H1 (cell line): ENCODE data around the gene ENTPD5. TPM values are rescaled to one million over a fixed set of nuclear protein-coding genes. Genes with fewer than 3 reads are reported as not detected.

Source experiments
- CTCF ChIA-PET: fragments of 300-600 bp; sonication (Branson Sonifier 250); formaldehyde crosslinking; loops from one replicate; lab custom pipeline; 2021; ENCODE audit not compliant: partially characterized antibody; lab: Charles Lee
- POLR2A ChIA-PET: fragments of 300-600 bp; sonication (Branson Sonifier 250); formaldehyde crosslinking; loops from one replicate; lab custom pipeline; 2021; ENCODE audit warnings: inconsistent platforms; ENCODE audit not compliant: partially characterized antibody; lab: Charles Lee
- DNase-seq, 2 experiments: peaks; one replicate each; pipeline versions ENCODE4 v3.0.0 to v3.0.0-alpha.2; 2010 to 2022; ENCODE audit warnings: low spot score in 2 of 2, low read depth in 1 of 2, mixed read lengths in 1 of 2
- FAIRE-seq: peaks from 2 replicates; lab custom pipeline; 2011; peaks lifted over from hg19 to GRCh38; lab: Jason Lieb, UNC
- H2AFZ ChIP-seq: 2 replicates; pipeline ENCODE4 v1.8.1; 2012; ENCODE audit warnings: low read length, inconsistent platforms
- H2AK5ac ChIP-seq: 2 replicates; pipeline ENCODE4 v1.6.1; 2013; ENCODE audit warnings: low read depth, low read length
- H2BK120ac ChIP-seq: replicated peaks from 2 replicates; pipeline ENCODE3; 2013; ENCODE audit warnings: low read depth, low read length, inconsistent platforms
- H2BK12ac ChIP-seq: 2 replicates; pipeline ENCODE4 v1.6.1; 2013; ENCODE audit warnings: low read depth, low read length
- H2BK15ac ChIP-seq: 2 replicates; pipeline ENCODE4 v1.6.1; 2013; ENCODE audit warnings: low read length
- H2BK20ac ChIP-seq: 2 replicates; pipeline ENCODE4 v1.6.1; 2013; ENCODE audit warnings: low read length
- H2BK5ac ChIP-seq: 2 replicates; pipeline ENCODE4 v1.6.1; 2013; ENCODE audit warnings: low read depth, low read length
- H3K14ac ChIP-seq: 2 replicates; pipeline ENCODE4 v1.6.1; 2013; ENCODE audit warnings: inconsistent platforms; ENCODE audit not compliant: insufficient read length
- H3K18ac ChIP-seq: 2 replicates; pipeline ENCODE4 v1.6.1; 2013; ENCODE audit warnings: low read length; ENCODE audit errors: extremely low read depth
- H3K23ac ChIP-seq: 2 replicates; pipeline ENCODE4 v1.6.1; 2013; ENCODE audit warnings: inconsistent platforms; ENCODE audit not compliant: insufficient read length
- H3K23me2 ChIP-seq: 2 replicates; pipeline ENCODE4 v1.6.1; 2013; ENCODE audit warnings: low read depth, low read length
- H3K27ac ChIP-seq: 2 replicates; pipeline ENCODE4 v1.6.1; 2011; ENCODE audit warnings: low read depth, low read length, inconsistent platforms
- H3K27me3 ChIP-seq, 4 experiments: replicated peaks in 1 of 4; 1 replicate in 1 of 4; 2 replicates in 3 of 4; pipeline versions ENCODE4 v1.6.1 to v1.8.1; 2011 to 2013; ENCODE audit warnings: low read length in 3 of 4, mild to moderate bottlenecking in 3 of 4, inconsistent platforms in 2 of 4, mixed read lengths in 2 of 4, moderate library complexity in 1 of 4; ENCODE audit not compliant: control insufficient read depth in 3 of 4, insufficient read depth in 3 of 4; ENCODE audit errors: extremely low read depth in 1 of 4
- H3K36me3 ChIP-seq, 4 experiments: 2 replicates each; pipeline versions ENCODE4 v1.6.1 to v1.8.1; 2011 to 2013; ENCODE audit warnings: mild to moderate bottlenecking in 4 of 4, low read length in 3 of 4, moderate library complexity in 2 of 4, control low read depth in 1 of 4, inconsistent platforms in 1 of 4; ENCODE audit not compliant: insufficient read depth in 4 of 4, control insufficient read depth in 2 of 4
- H3K4ac ChIP-seq: replicated peaks from 2 replicates; pipeline ENCODE3; 2013; ENCODE audit warnings: low read length, low read depth, mixed read lengths, inconsistent platforms; ENCODE audit not compliant: insufficient read length
- H3K4me1 ChIP-seq, 4 experiments: replicated peaks in 1 of 4; 1 replicate in 1 of 4; 2 replicates in 3 of 4; pipeline versions ENCODE4 v1.6.1 to v1.8.1; 2011 to 2013; ENCODE audit warnings: low read length in 3 of 4, inconsistent platforms in 2 of 4, mixed read lengths in 1 of 4; ENCODE audit not compliant: insufficient read depth in 4 of 4, control insufficient read depth in 3 of 4
- H3K4me2 ChIP-seq, 2 experiments: 2 replicates each; pipeline versions ENCODE4 v1.6.1 to v1.8.1; 2011 to 2013; ENCODE audit warnings: low read depth in 2 of 2, low read length in 2 of 2, control low read depth in 1 of 2, inconsistent platforms in 1 of 2, mild to moderate bottlenecking in 1 of 2; ENCODE audit not compliant: insufficient read depth in 1 of 2
- H3K4me3 ChIP-seq, 4 experiments: fragments of 200-600, 300-600 bp in 1 of 4; sonication (generic), shearing (Covaris generic), sonication (Bioruptor Twin) in 1 of 4; 2 replicates each; pipeline versions ENCODE4 v1.5.1 to v1.8.1; 2011 to 2016; ENCODE audit warnings: low read length in 4 of 4, low read depth in 3 of 4, control low read depth in 2 of 4, inconsistent platforms in 2 of 4, mild to moderate bottlenecking in 2 of 4, mixed read lengths in 1 of 4, moderate library complexity in 1 of 4; ENCODE audit not compliant: insufficient read depth in 2 of 4; ENCODE audit errors: extremely low read depth in 1 of 4
- H3K56ac ChIP-seq: replicated peaks from 2 replicates; pipeline ENCODE3; 2013; ENCODE audit warnings: low read depth, mild to moderate bottlenecking, mixed read lengths, low read length, inconsistent platforms; ENCODE audit not compliant: insufficient read length
- H3K79me1 ChIP-seq: 2 replicates; pipeline ENCODE4 v1.6.1; 2013; ENCODE audit warnings: low read depth, low read length, control low read depth
- H3K79me2 ChIP-seq, 2 experiments: 2 replicates each; pipeline versions ENCODE4 v1.6.1 to v1.8.1; 2012 to 2013; ENCODE audit warnings: low read length in 2 of 2, mild to moderate bottlenecking in 2 of 2, inconsistent platforms in 1 of 2; ENCODE audit not compliant: insufficient read depth in 2 of 2, control insufficient read depth in 1 of 2
- H3K9ac ChIP-seq, 4 experiments: replicated peaks in 1 of 4; 1 replicate in 1 of 4; 2 replicates in 3 of 4; pipeline versions ENCODE4 v1.6.1 to v1.8.1; 2011 to 2013; ENCODE audit warnings: low read depth in 3 of 4, low read length in 3 of 4, control low read depth in 2 of 4, mild to moderate bottlenecking in 2 of 4, moderate library complexity in 2 of 4, inconsistent platforms in 1 of 4; ENCODE audit errors: extremely low read depth in 1 of 4
- H3K9me3 ChIP-seq, 2 experiments: 2 replicates each; pipeline versions ENCODE4 v1.6.1 to v1.8.1; 2012 to 2013; ENCODE audit warnings: mild to moderate bottlenecking in 2 of 2, moderate library complexity in 2 of 2, control low read depth in 1 of 2, inconsistent platforms in 1 of 2, low read depth in 1 of 2, low read length in 1 of 2, mixed read lengths in 1 of 2; ENCODE audit not compliant: insufficient read depth in 2 of 2
- H4K20me1 ChIP-seq, 2 experiments: replicated peaks in 1 of 2; 2 replicates each; pipeline versions ENCODE3 to v1.8.1; 2011 to 2013; ENCODE audit warnings: inconsistent platforms in 2 of 2, low read length in 2 of 2, mild to moderate bottlenecking in 1 of 2; ENCODE audit not compliant: insufficient read depth in 2 of 2, control insufficient read depth in 1 of 2
- H4K5ac ChIP-seq: 2 replicates; pipeline ENCODE4 v1.6.1; 2013; ENCODE audit warnings: low read length, low read depth, mixed read lengths, inconsistent platforms; ENCODE audit not compliant: insufficient read length
- H4K8ac ChIP-seq: 2 replicates; pipeline ENCODE4 v1.8.0; 2013; ENCODE audit warnings: mild to moderate bottlenecking, moderate library complexity, low read length, inconsistent platforms; ENCODE audit not compliant: insufficient read depth; ENCODE audit errors: extremely low read depth
- H4K91ac ChIP-seq: replicated peaks from 2 replicates; pipeline ENCODE3; 2013; ENCODE audit warnings: low read length, mixed read lengths, inconsistent platforms; ENCODE audit not compliant: insufficient read length
- BCL11A ChIP-seq, 2 experiments: IDR thresholded peaks; one replicate each; pipeline ENCODE4 v1.6.1; 2011; ENCODE audit warnings: low read depth in 2 of 2, low read length in 2 of 2, mild to moderate bottlenecking in 2 of 2
- CHD1 ChIP-seq: IDR thresholded peaks from 2 replicates; pipeline ENCODE4 v1.6.1; 2012; ENCODE audit warnings: low read depth, low read length, improper control_type of control experiment
- EGR1 ChIP-seq: IDR thresholded peaks from 2 replicates; pipeline ENCODE4 v1.6.1; 2011; ENCODE audit warnings: low read depth, low read length, borderline replicate concordance
- GTF2F1 ChIP-seq: IDR thresholded peaks from 2 replicates; pipeline ENCODE4 v1.6.1; 2012; ENCODE audit warnings: low read depth, low read length, improper control_type of control experiment, borderline replicate concordance
- KDM4A ChIP-seq: IDR thresholded peaks from one replicate; pipeline ENCODE4 v1.7.1; 2012; ENCODE audit warnings: low read depth, mild to moderate bottlenecking, moderate library complexity, low read length, inconsistent platforms; ENCODE audit not compliant: severe bottlenecking
- MAX ChIP-seq: IDR thresholded peaks from 2 replicates; pipeline ENCODE4 v1.6.1; 2012; ENCODE audit warnings: inconsistent platforms
- POLR2A ChIP-seq, 2 experiments: IDR thresholded peaks; 1 replicate in 1 of 2; 2 replicates in 1 of 2; pipeline ENCODE4 v1.6.1; 2011; ENCODE audit warnings: low read depth in 2 of 2, low read length in 2 of 2, mild to moderate bottlenecking in 2 of 2; ENCODE audit errors: control extremely low read depth in 1 of 2
- RBBP5 ChIP-seq: IDR thresholded peaks from 2 replicates; pipeline ENCODE4 v1.7.1; 2012; ENCODE audit warnings: low read depth, mild to moderate bottlenecking, inconsistent platforms, low read length, moderate library complexity, borderline replicate concordance
- RFX5 ChIP-seq: IDR thresholded peaks from 2 replicates; pipeline ENCODE4 v1.6.1; 2011; ENCODE audit warnings: low read depth, low read length, improper control_type of control experiment, borderline replicate concordance
- SIN3A ChIP-seq, 2 experiments: IDR thresholded peaks in 1 of 2; conservative IDR thresholded peaks in 1 of 2; 2 replicates each; pipeline ENCODE4 v1.6.1; 2011 to 2012; ENCODE audit warnings: low read length in 2 of 2, improper control_type of control experiment in 1 of 2, low read depth in 1 of 2, mild to moderate bottlenecking in 1 of 2
- SP4 ChIP-seq: IDR thresholded peaks from 2 replicates; pipeline ENCODE4 v1.6.1; 2012; ENCODE audit warnings: low read length, inconsistent platforms
- SRF ChIP-seq: IDR thresholded peaks from 2 replicates; pipeline ENCODE4 v1.6.1; 2011; ENCODE audit warnings: mild to moderate bottlenecking, low read depth, low read length, moderate library complexity
- TCF12 ChIP-seq: IDR thresholded peaks from 2 replicates; pipeline ENCODE4 v1.6.1; 2011; ENCODE audit warnings: low read depth, mild to moderate bottlenecking, low read length
- USF2 ChIP-seq: IDR thresholded peaks from 2 replicates; pipeline ENCODE4 v1.6.1; 2011; ENCODE audit warnings: low read length, improper control_type of control experiment
- whole genome bisulfite sequencing, 2 experiments: shearing (Covaris generic) in 1 of 2; methylation state at CpG; one replicate each; pipeline versions ENCODE4 v1.1.6 to v1.1.7; 2013 to 2015; ENCODE audit warnings: low lambda C conversion rate in 2 of 2, mixed read lengths in 2 of 2, inconsistent platforms in 1 of 2, low coverage in 1 of 2, missing lambda C conversion rate in 1 of 2; ENCODE audit not compliant: insufficient replicate concordance in 2 of 2, insufficient coverage in 1 of 2, insufficient read length in 1 of 2; ENCODE audit errors: extremely low coverage in 1 of 2, missing lambda C conversion rate in 1 of 2; 5-methylcytosine and 5-hydroxymethylcytosine counted together
- polyA plus RNA-seq, 7 experiments: library from polyadenylated mRNA; depleted of rRNA in 3 of 7; stranded (reverse) in 5 of 7; unstranded in 2 of 7; fragments of >200 nt in 5 of 7; fragments of 200-250 nt in 2 of 7; gene quantifications; 1 replicate in 5 of 7; 2 replicates in 1 of 7; 4 replicates in 1 of 7; pipeline versions ENCODE4 v1.2.1 to v1.2.3, GENCODE V29; 2011 to 2013; ENCODE audit warnings: missing spikeins in 2 of 7, mixed read lengths in 2 of 7
- total RNA-seq: library from RNA; stranded (reverse); fragmentation: NEBNext Ultra II Directional; extraction: Animal tissue kit (Norgen Biotek cat#: 25700); gene quantifications from 2 replicates; pipeline ENCODE4 v1.2.1, GENCODE V29; 2021

Gene ENTPD5
- total and polyA plus RNA-seq, 2 of the 8 experiments (the other 6 are each of a cell fraction or from before 2014, with no cell fraction given) = 5.0 to 6.5 TPM

GRCh38 chr14:73998726-73999125 is 20.4 kb downstream of the ENTPD5 start:
- Histone ChIP-seq H2BK20ac (no peak overlapping the region), H2BK5ac (no peak overlapping the region), H3K4me3 (no peak overlapping the region), H3K23me2 (no peaks in the 10 kb centered on the region), H3K9me3 (no peaks in the 10 kb centered on the region), H2AFZ (no peak overlapping the region), H4K91ac (no peak overlapping the region), H4K20me1 (no peaks in the 10 kb centered on the region), H3K27me3 (no peaks in the 10 kb centered on the region), H3K79me1 (no peaks in the 10 kb centered on the region), H3K9ac (no peak overlapping the region), H3K79me2 (no peaks in the 10 kb centered on the region), H2BK15ac (no peak overlapping the region), H3K4me1 (no peaks in the 10 kb centered on the region), H2BK12ac (no peak overlapping the region), H3K18ac (no peak overlapping the region), H3K56ac (no peak overlapping the region), H3K23ac (no peak overlapping the region), H3K27ac (no peak overlapping the region), H3K4me2 (no peak overlapping the region), H4K8ac (no peak overlapping the region), H4K5ac (no peak overlapping the region), H2BK120ac (no peak overlapping the region), H3K14ac (no peak overlapping the region), H3K36me3 (no peaks in the 10 kb centered on the region), H2AK5ac (no peak overlapping the region), H3K4ac (no peak overlapping the region)
- POLR2A ChIA-PET = no interaction called here
- CTCF ChIA-PET = no interaction called here
- 98% methylated on average over 2 of the region's 2 CpGs; no CpG with 5 or more reads in 1 of the 2 experiments for WGBS, 2 experiments
- DNase-seq = no peak
- no peak for FAIRE-seq
- no peak for TF ChIP-seq POLR2A (IDR thresholded peaks at IDR 0.05; ENCODE audit: control extremely low read depth in 1 of 2, low read depth in 2 of 2, low read length in 2 of 2)
- TF ChIP-seq SIN3A (conservative IDR thresholded peaks at IDR 0.05 in 1 of 2, IDR thresholded peaks at IDR 0.05 in 1 of 2; ENCODE audit: low read depth in 1 of 2, low read length in 2 of 2) = no peak
- TF ChIP-seq USF2 = no peak
- TF ChIP-seq SRF = no peak
- no peak for TF ChIP-seq BCL11A (IDR thresholded peaks at IDR 0.05; ENCODE audit: low read depth in 2 of 2, low read length in 2 of 2)
- TF ChIP-seq KDM4A = no peak
- no peak for TF ChIP-seq GTF2F1
- TF ChIP-seq MAX = no peak
- no peak for TF ChIP-seq RFX5
- TF ChIP-seq RBBP5 = no peak
- TF ChIP-seq EGR1 = no peak
- no peak for TF ChIP-seq TCF12
- TF ChIP-seq SP4 = no peak
- TF ChIP-seq CHD1 = no peak
